IPS-18a (cell line): ENCODE data around the gene GRM5.

ENCODE experiments used
- H3K27ac ChIP-seq: one replicate; pipeline ENCODE4 v1.5.1; 2013; ENCODE audit warnings: low read length
- H3K27me3 ChIP-seq: one replicate; pipeline ENCODE4 v1.6.1; 2013; ENCODE audit warnings: mild to moderate bottlenecking, low read length; ENCODE audit not compliant: control insufficient read depth, insufficient read depth
- H3K36me3 ChIP-seq: one replicate; pipeline ENCODE4 v1.6.1; 2013; ENCODE audit warnings: low read depth, low read length; ENCODE audit not compliant: control insufficient read depth
- H3K4me1 ChIP-seq: one replicate; pipeline ENCODE4 v1.6.1; 2013; ENCODE audit warnings: low read depth, low read length; ENCODE audit not compliant: control insufficient read depth
- H3K4me3 ChIP-seq: one replicate; pipeline ENCODE4 v1.5.1; 2013; ENCODE audit warnings: low read length
- H3K9ac ChIP-seq: one replicate; pipeline ENCODE4 v1.6.1; 2013; ENCODE audit warnings: mild to moderate bottlenecking, low read length, moderate library complexity
- H3K9me3 ChIP-seq: one replicate; pipeline ENCODE4 v1.6.1; 2013; ENCODE audit warnings: low read depth, low read length; ENCODE audit not compliant: control insufficient read depth

GRM5 gene

DNA sequence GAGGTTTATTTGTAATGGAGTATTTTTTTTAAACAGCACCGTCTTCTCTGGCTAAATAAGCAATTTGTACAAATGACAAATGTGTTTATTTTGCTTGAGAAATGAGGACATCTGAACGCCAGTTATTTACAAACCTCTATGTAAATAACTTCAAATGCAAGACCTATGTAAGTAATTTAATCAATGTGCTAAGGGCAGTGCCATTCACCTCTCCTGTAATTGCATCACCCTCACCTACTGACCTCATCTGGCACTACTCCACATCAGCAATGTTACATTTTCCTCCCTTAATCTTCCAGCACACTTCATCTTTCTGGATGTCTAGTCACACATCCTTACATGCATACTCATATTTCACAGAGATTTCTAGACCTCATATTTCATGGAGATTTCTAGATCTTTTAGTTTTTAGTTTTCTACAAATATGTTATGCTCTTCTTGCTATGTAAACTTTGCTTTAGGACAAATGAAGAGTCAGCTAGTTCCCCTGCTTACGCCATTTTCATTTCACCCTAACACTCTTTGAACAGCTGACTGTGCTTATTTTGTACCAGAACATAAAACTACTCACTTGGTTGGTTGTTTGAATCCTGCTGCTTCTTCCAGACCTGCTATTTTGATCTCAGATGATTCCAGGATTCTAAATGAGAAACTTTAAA lies 238.6 kb downstream of the GRM5 start:
- no peak overlapping the region for H3K9ac ChIP-seq
- no peaks in the 10 kb centered on the region for H3K27me3 ChIP-seq
- peaks cover 4% of the 10 kb centered on the region for H3K4me1 ChIP-seq
- H3K36me3 ChIP-seq = no peaks in the 10 kb centered on the region
- H3K4me3 ChIP-seq = no peak overlapping the region
- no peaks in the 10 kb centered on the region for H3K9me3 ChIP-seq
- H3K27ac ChIP-seq = no peak overlapping the region

DNA sequence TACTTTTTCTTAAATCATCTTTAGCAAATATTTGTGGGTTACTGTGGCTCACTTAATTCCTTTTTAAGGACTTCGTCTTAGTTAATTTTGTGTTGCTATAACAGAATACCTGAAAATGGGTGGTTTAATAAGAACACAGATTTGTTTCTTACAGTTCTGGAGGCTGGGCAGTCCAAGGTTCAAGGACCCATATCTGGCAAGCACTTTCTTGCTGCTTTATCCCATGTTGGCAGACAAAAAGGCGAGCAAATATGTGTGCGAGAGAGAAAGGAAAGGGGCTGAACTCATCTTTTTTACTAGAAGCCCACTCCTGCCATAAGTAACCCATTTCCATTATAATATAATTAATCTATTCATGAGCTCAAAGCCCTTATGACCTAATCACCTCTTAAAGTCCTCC lies 246.2 kb downstream of the GRM5 start:
- no peak overlapping the region for H3K27ac ChIP-seq

DNA sequence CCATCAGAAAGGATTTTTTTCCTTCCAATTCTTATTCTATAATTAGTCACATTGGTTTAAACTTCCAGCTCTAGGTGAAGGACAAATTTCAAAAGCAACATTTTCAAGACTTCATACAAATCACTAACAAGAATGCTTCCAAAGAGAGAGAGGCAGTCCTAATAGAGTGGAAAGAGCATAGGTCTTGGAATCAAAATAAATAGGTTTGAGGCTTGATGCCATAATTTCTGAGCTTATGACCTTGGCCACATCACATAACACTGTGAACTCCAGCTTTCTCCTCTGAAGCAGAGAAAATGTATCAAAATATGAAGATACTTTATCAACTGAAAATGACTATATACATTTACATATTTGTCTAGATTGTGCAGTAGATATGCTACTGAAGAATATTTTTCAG lies 246.8 kb downstream of the GRM5 start:
- no peak overlapping the region for H3K9ac ChIP-seq
- no peaks in the 10 kb centered on the region for H3K27me3 ChIP-seq
- no peaks in the 10 kb centered on the region for H3K9me3 ChIP-seq
- no peaks in the 10 kb centered on the region for H3K36me3 ChIP-seq
- peaks cover 6% of the 10 kb centered on the region for H3K4me1 ChIP-seq
- H3K27ac ChIP-seq = no peak overlapping the region
- no peak overlapping the region for H3K4me3 ChIP-seq

More for the DNA sequence above, 246.2 kb downstream of the GRM5 start:
- no peaks in the 10 kb centered on the region for H3K27me3 ChIP-seq
- H3K4me3 ChIP-seq = no peak overlapping the region
- no peaks in the 10 kb centered on the region for H3K36me3 ChIP-seq
- peaks cover 4% of the 10 kb centered on the region for H3K4me1 ChIP-seq
- no peaks in the 10 kb centered on the region for H3K9me3 ChIP-seq
- no peak overlapping the region for H3K9ac ChIP-seq

DNA sequence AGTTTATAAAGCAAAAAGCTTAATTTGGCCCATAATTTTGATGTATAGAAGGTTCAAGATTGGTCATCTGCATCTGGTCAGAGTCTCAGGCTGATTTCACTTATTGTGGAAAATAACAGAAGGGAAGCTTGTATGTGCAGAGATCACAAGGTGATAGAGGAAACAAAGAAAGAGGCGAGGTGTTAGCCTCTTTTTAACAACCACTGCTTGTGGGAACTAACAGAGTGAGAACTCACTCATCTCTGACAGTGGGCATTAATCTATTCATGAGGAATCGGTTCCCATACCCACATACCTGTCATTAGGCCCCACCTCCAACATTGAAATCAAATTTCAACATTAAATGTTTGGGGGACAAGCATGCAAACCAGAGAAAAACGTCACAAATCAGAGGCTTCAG lies 250.3 kb downstream of the GRM5 start:
- no peaks in the 10 kb centered on the region for H3K9me3 ChIP-seq
- no peaks in the 10 kb centered on the region for H3K36me3 ChIP-seq
- no peak overlapping the region for H3K4me3 ChIP-seq
- no peak overlapping the region for H3K9ac ChIP-seq
- H3K27ac ChIP-seq = no peak overlapping the region
- H3K27me3 ChIP-seq = no peaks in the 10 kb centered on the region
- H3K4me1 ChIP-seq = peaks cover 10% of the 10 kb centered on the region

DNA sequence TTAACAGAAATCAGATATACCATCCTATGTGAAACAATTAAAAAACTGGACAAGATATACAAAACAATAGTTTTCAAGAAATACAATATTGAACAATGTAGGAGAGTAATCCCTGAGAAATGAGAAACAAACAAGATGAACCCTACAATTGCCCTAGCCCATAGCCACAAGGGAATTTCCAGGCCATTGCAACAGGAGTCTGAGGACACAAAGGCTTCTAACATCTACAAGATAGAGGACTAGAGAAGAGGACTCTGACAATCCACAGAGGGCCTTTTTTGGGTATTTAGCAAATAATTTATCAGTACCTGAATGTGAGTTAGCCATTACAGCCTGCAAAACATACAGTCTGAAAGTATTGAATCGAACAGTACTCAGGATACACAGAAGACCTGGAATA lies 251.7 kb downstream of the GRM5 start:
- Histone ChIP-seq H3K4me3 (no peak overlapping the region), H3K4me1 (peaks cover 10% of the 10 kb centered on the region), H3K36me3 (no peaks in the 10 kb centered on the region), H3K9me3 (no peaks in the 10 kb centered on the region), H3K27ac (no peak overlapping the region), H3K9ac (no peak overlapping the region), H3K27me3 (no peaks in the 10 kb centered on the region)

DNA sequence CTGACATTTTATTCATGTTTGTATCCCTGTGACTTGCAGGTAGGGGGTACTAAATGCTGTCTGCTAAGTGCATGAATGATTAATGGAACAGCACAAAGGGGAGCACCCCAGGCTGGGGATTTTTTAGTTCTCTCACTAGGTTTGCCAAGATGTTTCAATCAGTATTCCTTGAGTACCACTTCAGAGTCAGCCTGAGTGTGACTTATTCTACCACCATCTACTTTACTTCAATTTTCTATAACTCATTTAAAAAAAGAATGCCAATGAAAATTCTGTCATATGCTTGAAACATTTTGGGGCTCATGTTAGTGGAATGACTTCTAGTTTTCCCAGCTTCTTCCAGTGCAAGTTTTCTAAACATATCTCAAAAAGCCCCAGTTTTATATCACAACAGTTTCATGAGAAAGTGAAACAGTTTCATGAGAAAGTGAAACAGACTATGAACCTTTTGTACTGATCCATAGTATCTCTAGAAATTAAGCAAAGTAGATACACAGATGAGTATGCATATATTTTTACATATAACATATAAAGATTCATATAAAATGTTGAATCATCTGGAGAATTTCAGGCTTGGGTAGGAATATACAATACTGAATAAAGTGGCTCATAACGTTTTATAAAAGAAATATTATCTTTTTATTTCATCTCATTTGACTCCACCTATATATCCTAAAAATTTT lies 252.4 kb downstream of the GRM5 start:
- H3K4me3 ChIP-seq = no peak overlapping the region
- no peaks in the 10 kb centered on the region for H3K36me3 ChIP-seq
- H3K9me3 ChIP-seq = no peaks in the 10 kb centered on the region
- no peaks in the 10 kb centered on the region for H3K27me3 ChIP-seq
- no peak overlapping the region for H3K27ac ChIP-seq
- no peak overlapping the region for H3K9ac ChIP-seq
- H3K4me1 ChIP-seq = peaks cover 10% of the 10 kb centered on the region

DNA sequence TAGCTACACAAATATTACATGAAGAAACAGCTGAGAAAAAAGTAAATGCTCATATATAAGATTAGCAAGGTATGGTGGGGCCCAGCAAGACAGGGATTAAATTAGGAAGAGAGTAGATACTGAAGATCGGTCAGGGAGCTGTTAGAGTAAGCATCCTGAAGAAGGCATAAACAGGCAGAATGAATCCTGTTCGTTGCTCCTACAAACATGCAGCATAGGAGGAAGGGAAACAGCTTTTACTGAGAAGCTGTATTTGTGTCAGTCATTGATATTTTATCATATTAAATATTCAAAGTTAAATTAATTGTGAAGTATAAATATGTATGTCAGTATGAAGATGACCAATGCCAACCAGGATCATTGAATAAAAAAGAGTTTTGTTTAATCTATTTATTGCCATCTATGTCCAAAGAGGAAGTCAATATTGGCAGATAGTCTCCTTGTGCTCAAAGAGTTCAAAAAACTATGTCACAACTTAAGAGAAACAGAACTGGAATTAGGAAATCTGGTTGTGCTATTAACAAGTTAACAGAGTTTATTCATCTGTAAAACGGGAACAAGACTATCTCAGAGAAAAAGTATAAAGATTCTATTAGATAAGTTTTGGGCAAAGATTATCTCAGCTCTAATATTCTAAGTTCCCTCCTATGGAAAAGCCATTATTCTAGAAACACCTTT lies 255.2 kb downstream of the GRM5 start:
- Histone ChIP-seq H3K9ac (no peak overlapping the region), H3K9me3 (no peaks in the 10 kb centered on the region), H3K27ac (no peak overlapping the region), H3K27me3 (no peaks in the 10 kb centered on the region), H3K4me1 (peaks cover 10% of the 10 kb centered on the region), H3K4me3 (no peak overlapping the region), H3K36me3 (no peaks in the 10 kb centered on the region)

DNA sequence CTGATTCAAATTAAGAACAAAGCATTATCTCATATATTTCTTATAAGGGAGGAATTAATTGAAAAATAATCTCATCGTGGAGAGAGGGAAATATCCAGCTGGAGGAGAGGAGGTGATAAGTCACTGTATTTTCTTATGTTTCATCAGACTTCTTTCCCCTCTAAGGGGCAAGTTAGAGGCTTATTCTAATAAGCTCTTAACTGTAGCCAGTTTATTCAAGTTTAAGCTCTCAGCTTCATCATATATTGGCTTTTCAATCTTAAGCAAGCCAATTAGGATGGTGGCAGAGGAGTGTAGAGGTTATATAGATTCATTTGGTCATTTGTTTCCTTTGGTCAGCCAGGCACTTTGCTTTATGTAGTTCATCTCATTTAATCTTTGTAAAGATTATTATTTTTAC lies 256.7 kb downstream of the GRM5 start:
- Histone ChIP-seq H3K27ac (no peak overlapping the region), H3K9ac (no peak overlapping the region), H3K9me3 (no peaks in the 10 kb centered on the region), H3K27me3 (no peaks in the 10 kb centered on the region), H3K4me3 (no peak overlapping the region), H3K4me1 (peaks cover 9% of the 10 kb centered on the region), H3K36me3 (no peaks in the 10 kb centered on the region)

DNA sequence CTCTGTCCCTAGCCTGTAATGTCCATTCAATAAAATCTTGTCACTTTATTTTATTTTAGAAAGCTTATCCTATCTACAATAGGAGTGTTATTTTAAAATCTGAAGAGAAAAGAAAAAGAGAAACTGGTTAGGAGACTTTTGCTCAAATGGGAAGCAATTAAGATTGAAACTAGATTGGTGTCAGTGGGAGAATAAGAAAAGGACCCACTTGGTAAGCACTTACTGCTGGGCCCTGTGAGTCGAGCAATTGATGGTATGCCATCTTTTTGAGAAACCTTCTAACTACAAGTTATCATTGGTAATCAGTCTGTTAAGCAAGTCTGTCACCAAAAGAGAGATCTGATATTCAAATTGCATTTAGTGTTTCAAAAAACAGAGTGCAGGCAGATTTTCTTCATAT lies 258.4 kb downstream of the GRM5 start:
- no peak overlapping the region for H3K27ac ChIP-seq
- no peaks in the 10 kb centered on the region for H3K27me3 ChIP-seq

DNA sequence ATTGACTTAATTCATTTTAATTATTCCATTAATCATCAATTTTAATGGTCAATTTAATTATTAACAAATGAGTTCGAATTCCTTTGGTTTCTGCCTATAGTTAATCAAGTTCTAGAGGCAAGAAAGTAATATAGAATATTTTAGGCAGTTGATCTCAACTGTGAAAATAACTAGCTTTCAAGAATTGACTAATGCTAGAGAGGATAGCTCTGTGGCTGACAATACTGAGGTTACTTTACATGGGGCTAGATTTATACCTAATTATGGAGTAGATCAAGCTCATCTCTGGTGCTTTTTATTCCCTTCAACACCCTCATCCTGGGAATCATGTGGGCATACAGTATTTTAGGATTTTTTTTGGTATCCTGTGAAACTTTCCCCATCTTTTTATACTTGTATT lies 259.4 kb downstream of the GRM5 start:
- H3K4me1 ChIP-seq = no peaks in the 10 kb centered on the region
- H3K9ac ChIP-seq = no peak overlapping the region
- no peaks in the 10 kb centered on the region for H3K9me3 ChIP-seq
- no peak overlapping the region for H3K27ac ChIP-seq
- no peak overlapping the region for H3K4me3 ChIP-seq
- H3K27me3 ChIP-seq = no peaks in the 10 kb centered on the region
- H3K36me3 ChIP-seq = no peaks in the 10 kb centered on the region

More for the DNA sequence above, 258.4 kb downstream of the GRM5 start:
- Histone ChIP-seq H3K9me3 (no peaks in the 10 kb centered on the region), H3K4me1 (no peaks in the 10 kb centered on the region), H3K9ac (no peak overlapping the region), H3K36me3 (no peaks in the 10 kb centered on the region), H3K4me3 (no peak overlapping the region)

DNA sequence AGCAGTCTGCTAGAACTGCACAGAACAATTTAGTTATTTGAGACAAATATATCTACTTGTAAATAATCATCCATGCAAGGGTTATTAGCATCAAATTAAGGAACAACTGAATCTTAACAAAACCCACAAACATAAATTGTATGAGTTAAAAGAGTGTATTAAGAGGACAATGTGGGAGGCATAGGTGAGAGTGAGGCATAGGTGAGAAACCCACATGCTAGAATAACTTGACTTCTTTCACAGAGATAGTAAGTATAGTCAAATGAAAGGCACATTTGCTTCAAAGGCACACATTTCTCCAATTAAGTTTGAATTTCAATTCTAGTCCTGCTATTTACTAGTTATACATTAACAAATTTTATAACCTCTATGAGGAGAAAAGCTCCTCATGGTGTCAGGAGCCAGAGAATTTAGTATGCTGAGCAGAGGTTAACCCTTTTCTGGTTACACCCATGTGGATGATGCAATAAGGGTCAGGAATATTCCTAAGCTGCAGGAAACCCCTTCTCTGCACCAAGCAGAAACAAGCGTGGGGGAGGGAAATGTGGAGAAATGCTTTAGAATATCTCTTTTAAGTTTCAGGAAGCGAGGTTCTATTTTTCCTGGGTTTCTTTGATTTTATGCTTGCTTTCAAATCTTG lies 264.2 kb downstream of the GRM5 start:
- no peaks in the 10 kb centered on the region for H3K4me1 ChIP-seq
- no peaks in the 10 kb centered on the region for H3K9me3 ChIP-seq
- no peak overlapping the region for H3K4me3 ChIP-seq
- no peaks in the 10 kb centered on the region for H3K36me3 ChIP-seq
- H3K27ac ChIP-seq = no peak overlapping the region
- no peak overlapping the region for H3K9ac ChIP-seq
- no peaks in the 10 kb centered on the region for H3K27me3 ChIP-seq
